HPDE6-E6E7 (cell line): ENCODE measurements around the gene GNB2.
"Not testable (repeated sequence)": the region's sequence is repeated elsewhere in the genome, so short reads cannot be mapped to it uniquely, and the experiment has no call there.

Source experiments
- DNase-seq: peaks from one replicate; pipeline ENCODE4 v3.0.0; 2011; ENCODE audit warnings: missing footprints; ENCODE audit errors: extremely low spot score

GNB2 gene

DNA sequence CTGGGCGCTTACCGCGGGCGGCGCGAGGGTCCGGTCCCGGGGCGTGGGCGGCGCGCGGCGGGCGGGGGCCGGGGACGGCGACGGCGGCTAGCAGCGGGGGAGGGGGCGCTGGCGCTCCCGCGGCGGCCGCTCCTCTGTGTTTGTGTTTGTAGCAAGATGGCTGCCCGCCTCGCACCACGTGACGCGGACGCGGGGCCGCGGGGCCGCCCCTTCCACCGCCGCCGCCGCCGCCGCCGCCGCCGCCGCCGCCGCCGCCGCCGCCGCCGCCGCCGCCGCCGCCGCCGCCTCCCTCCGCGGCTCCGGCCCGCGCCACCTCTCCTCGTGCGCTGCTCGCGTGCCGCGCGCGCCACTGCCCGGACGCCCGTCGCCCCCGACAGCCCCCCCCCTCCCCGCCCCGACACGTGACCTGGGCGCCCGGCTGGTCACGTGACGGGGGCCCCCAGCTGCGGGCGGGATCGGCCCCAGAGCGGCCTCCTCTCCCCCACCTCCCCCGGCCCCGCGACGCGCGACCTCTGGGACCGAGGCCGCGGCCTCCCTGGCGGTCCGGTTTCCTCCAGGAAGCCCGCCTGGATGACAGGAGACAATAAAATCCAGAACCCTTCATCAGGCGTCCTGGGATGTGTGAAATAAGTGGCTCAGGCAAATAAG is 20.7 kb downstream of the GNB2 start, which contains the start of gene GIGYF1:
TSS of gene GIGYF1 (minus strand) at position 153 of the 648 bp plus-strand sequence. CDS start 6,012 bp downstream, outside the sequence.
- no peak for DNase-seq

DNA sequence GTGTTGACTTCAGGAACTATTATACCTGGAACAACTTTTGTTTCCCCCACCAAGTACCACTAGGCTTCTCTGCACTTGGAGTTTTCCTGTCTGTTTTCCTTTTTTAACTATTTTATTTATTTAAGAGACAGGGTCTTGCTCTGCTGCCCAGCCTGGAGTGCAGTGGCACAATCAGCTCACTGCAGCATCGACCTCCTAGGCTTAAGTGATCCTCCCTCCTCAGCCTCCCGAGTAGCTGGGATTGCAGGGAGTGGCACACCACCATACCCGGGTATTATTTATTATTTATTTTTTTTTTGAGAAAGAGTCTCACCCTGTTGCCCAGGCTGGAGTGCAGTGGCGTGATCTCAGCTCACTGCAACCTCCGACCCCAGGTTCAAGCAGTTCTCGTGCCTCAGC is 22.6 kb downstream of the GNB2 start:
- no peak for DNase-seq

DNA sequence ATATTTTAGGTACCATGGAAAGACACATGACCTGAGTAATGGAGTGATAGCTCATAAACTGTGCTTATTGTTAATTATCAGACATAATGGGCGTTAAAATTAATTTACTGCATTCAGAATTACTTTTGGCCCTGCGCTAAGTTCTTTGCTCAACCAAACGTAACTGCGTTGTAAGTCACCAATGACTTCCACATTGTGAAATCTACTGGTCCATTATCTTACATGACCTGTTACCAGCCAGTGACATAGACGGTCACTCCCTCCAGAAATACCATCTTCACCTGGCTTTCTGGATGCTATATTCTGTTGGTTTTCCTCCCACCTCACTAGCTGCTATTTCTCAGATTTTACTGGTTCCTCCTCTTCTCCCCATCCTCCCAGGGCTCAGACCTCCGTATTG is 25.5 kb downstream of the GNB2 start:
- DNase-seq = no peak

DNA sequence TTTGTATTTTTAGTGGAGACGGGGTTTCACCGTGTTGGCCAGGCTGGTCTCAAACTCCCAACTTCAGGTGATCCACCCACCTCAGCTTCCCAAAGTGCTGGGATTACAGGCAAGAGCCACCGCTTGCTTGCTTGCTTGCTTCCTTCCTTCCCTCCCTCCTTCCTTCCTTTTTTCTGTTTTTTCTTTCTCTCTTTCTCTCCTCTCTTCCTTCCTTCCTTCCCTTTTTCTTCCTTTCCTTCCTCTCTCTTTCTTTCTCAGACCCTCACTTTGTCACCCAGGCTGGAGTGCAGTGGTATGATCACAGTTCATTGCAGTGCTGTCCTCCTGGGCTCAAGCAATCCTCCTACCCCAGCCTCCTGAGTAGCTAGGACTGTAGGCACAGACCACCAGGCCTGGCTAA is 27.5 kb downstream of the GNB2 start:
- DNase-seq = not testable (repeated sequence)

DNA sequence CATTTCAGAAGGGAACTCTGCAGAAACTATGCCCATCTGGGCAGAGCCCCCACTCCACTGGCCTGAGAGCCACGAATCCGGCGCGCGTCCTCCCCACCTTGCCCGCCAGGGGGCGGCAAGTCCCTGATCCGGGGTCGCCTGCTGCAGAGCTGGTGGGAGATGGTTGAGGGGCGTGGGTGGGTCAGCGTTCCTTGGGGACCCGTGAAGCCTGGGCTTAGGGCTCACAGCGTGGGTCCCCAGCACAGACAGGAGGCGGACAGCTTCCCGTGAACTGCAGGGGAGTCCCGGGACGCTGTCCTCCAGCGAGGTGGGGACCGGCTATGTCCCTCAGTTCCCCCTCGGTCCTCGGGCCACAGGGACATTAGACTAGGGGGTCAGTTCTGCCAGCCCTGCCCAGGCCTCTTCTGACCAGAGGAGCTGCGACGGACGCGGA is 31.8 kb downstream of the GNB2 start:
- peak; percentile 83 for DNase-seq

DNA sequence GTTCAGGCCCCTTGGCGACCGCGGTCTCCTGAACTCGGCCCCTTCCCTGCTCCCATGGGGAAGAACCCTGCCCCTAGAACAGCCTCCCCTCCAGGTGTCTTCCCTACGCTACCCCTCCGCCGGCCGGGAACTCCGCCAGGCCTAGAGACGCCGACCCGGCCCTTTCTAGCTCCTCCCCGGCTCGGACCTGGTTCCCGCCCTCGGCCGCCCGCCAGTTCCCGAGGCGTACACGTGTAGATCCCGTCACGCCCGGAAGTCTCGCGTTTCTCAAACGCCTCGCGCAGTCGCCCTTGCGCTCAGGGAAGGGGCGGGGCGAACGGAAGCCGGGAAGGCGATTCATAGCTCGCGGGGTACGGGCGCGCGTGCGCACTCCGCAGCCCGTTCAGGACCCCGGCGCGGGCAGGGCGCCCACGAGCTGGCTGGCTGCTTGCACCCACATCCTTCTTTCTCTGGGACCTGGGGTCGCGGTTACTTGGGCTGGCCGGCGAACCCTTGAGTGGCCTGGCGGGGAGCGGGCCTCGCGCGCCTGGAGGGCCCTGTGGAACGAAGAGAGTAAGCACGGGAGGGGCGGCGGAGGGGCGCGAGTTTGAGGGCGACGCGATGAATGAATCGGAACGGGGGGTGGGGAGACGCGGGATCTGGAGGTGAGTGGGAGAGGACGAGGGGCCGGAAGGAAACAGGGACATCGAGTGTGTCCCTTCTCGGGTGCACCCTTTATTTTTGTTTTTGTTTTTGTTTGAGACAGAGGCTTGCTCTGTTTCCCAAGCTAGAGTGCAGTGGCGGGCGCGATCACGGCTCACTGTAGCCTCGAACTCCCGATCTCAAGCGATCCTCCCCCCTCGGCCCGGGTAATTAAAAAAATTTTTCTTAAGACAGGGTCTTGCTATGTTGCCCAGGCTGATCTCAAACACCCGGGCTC is 32.5 kb downstream of the GNB2 start, which contains the start of gene POP7:
TSS of gene POP7 (plus strand) at position 369 of the 919 bp plus-strand sequence. CDS start 710 bp downstream, outside the sequence.
- DNase-seq = peak; percentile 94

DNA sequence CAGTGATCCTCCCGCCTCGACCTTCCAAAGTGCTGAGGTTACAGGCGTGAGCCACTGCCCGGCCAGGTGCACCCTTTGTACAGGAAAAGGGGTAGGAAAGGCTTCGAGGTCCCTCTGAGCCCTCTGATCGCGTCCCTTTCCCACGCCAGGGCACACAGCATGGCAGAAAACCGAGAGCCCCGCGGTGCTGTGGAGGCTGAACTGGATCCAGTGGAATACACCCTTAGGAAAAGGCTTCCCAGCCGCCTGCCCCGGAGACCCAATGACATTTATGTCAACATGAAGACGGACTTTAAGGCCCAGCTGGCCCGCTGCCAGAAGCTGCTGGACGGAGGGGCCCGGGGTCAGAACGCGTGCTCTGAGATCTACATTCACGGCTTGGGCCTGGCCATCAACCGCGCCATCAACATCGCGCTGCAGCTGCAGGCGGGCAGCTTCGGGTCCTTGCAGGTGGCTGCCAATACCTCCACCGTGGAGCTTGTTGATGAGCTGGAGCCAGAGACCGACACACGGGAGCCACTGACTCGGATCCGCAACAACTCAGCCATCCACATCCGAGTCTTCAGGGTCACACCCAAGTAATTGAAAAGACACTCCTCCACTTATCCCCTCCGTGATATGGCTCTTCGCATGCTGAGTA is 33.3 kb downstream of the GNB2 start:
- DNase-seq = no peak

DNA sequence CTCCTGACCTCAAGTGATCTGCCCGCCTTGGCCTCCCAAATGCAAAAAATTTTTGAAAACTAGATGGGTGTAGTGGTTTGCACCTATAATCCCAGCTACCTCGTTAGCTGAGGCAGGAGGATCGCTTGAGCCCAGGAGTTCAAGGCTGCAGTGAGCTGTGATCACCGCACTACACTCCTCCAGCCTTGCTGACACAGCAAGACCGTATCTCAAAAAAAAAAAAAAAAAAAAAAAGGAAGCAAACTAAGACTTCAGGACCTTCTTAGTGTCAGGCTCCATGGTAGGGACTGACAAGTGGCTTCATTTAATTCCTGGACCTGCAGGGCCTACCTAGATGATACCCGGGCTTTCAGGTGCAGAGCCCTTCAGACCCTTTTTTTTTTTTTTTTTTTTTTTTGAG is 34.9 kb downstream of the GNB2 start:
- no peak for DNase-seq

DNA sequence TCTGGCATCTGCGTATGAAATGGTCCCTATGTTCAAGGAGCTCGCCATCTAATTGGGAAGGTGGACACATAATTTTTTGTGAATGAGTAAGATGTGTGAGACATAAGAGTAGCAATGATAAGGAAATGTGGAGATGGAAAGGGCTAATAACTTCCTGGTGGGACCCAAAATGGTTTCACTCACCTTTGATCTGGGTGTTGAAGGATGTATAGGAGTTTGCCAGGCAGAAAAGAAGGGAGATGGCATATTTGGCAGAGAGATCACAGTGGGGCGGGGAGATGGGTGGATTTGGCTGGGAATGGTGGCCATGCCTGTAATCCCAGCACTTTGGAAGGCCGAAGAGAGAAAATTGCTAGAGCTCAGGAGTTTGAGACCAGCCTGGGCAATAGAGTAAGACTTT is 36.9 kb downstream of the GNB2 start:
- DNase-seq = no peak

DNA sequence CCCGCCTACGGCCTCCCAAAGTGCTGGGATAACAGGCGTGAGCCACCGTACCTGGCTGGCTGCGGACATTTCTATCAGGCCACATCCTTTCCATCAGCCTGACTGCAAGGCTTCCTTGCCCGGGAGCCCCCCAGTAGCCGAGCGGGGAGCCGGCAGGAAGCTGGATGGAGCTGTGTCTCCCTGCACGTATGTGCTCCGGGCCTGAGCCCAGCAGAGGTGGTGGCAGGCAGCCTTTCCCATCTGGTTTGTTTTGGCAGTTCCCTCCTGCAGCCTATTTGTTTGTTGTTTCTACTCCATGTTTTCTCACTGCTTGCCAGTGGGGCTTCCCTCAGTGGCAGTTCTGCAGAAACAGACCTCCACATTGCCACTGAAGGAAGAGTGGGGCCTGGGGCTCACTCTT is 37.8 kb downstream of the GNB2 start:
- no peak for DNase-seq

DNA sequence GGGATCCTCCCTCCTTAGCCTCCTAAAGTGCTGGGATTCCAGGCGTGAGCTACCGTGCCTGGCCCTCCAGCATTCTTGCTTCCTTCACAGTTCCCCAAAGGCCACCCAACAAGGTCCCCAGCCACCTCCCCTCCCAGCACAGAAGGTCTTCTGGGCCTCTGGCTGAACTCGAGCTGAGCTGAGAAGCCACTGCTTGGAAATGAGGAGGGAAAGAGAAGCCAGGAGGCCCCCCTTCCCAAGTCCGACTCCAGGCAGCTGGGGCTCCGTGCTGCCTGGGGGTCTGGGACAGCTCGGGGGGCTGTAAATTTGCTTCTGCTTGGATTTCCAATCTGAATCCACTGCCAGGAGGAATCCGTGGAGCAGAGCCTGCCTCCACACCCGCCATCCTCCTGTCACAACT is 41.2 kb downstream of the GNB2 start:
- DNase-seq = no peak

DNA sequence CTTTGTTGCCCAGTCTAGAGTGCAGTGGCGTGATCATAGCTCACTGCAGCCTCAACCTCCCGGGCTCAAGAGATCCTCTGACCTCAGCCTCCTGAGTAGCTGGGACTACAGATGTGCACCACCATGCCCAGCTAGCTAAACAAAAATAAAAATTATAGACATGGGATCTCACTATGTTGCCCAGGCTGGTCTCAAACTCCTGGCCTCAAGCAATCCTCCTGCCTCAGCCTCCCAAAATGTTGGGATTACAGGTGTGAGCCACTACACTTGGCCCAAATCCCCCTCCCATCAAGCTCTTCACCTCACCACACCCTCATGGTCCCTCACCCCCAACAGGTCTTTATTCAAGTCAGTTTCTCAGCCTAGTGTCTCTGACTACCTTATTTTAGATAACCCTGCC is 43.5 kb downstream of the GNB2 start:
- not testable (repeated sequence) for DNase-seq

DNA sequence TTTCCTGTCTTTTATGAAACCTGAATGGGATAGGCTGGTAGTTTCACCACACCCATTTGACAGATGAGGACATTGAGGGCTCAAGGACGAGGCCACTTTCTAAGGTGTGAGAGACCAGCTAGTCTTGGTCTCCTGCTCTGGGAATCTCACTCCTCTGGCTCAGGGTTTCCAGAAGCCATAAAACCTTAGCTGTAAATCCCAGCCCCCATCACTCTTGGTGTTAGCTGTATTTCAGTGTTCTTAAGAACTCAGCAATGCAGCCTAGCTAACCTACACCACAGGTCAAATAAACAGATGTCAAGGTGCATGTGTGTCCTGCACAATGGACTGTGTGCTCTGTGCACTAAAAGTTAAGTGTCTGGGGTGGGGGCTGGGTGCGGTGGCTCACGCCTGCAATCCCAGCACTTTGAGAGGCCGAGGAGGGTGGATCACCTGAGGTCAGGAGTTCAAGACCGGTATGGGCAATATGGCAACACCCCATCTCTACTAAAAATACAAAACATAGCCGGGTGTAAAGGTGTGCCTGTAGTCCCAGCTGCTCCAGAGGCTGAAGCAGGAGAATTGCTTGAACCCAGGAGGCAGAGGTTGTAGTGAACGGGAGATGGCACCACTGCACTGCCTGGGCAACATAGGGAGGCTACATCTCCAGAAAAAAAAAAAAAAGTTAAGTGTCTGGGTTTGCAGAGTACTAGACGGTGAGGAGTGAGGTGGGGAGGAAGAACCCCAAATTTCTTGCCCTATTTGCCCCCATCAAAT is 46.2 kb downstream of the GNB2 start:
- no peak for DNase-seq

DNA sequence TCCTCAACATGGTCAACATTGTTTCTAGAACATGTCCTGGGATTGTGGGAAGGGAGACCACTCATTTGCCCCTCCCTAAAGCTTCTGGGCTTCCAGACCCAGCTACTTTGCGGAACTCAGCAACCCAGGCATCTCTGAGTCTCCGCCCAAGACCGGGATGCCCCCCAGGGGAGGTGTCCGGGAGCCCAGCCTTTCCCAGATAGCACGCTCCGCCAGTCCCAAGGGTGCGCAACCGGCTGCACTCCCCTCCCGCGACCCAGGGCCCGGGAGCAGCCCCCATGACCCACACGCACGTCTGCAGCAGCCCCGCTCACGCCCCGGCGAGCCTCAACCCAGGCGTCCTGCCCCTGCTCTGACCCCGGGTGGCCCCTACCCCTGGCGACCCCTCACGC is 46.7 kb downstream of the GNB2 start, which contains the start of gene EPO:
TSS of gene EPO (plus strand) at position 190 of the 392 bp plus-strand sequence. CDS start 513 bp downstream, outside the sequence.
- no peak for DNase-seq

DNA sequence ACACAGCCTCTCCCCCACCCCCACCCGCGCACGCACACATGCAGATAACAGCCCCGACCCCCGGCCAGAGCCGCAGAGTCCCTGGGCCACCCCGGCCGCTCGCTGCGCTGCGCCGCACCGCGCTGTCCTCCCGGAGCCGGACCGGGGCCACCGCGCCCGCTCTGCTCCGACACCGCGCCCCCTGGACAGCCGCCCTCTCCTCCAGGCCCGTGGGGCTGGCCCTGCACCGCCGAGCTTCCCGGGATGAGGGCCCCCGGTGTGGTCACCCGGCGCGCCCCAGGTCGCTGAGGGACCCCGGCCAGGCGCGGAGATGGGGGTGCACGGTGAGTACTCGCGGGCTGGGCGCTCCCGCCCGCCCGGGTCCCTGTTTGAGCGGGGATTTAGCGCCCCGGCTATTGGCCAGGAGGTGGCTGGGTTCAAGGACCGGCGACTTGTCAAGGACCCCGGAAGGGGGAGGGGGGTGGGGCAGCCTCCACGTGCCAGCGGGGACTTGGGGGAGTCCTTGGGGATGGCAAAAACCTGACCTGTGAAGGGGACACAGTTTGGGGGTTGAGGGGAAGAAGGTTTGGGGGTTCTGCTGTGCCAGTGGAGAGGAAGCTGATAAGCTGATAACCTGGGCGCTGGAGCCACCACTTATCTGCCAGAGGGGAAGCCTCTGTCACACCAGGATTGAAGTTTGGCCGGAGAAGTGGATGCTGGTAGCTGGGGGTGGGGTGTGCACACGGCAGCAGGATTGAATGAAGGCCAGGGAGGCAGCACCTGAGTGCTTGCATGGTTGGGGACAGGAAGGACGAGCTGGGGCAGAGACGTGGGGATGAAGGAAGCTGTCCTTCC is 47.3 kb downstream of the GNB2 start:
- DNase-seq = no peak

DNA sequence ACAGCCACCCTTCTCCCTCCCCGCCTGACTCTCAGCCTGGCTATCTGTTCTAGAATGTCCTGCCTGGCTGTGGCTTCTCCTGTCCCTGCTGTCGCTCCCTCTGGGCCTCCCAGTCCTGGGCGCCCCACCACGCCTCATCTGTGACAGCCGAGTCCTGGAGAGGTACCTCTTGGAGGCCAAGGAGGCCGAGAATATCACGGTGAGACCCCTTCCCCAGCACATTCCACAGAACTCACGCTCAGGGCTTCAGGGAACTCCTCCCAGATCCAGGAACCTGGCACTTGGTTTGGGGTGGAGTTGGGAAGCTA is 47.9 kb downstream of the GNB2 start:
- DNase-seq = no peak

DNA sequence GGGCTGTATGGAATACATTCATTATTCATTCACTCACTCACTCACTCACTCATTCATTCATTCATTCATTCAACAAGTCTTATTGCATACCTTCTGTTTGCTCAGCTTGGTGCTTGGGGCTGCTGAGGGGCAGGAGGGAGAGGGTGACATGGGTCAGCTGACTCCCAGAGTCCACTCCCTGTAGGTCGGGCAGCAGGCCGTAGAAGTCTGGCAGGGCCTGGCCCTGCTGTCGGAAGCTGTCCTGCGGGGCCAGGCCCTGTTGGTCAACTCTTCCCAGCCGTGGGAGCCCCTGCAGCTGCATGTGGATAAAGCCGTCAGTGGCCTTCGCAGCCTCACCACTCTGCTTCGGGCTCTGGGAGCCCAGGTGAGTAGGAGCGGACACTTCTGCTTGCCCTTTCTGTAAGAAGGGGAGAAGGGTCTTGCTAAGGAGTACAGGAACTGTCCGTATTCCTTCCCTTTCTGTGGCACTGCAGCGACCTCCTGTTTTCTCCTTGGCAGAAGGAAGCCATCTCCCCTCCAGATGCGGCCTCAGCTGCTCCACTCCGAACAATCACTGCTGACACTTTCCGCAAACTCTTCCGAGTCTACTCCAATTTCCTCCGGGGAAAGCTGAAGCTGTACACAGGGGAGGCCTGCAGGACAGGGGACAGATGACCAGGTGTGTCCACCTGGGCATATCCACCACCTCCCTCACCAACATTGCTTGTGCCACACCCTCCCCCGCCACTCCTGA is 49.1 kb downstream of the GNB2 start:
- no peak for DNase-seq

DNA sequence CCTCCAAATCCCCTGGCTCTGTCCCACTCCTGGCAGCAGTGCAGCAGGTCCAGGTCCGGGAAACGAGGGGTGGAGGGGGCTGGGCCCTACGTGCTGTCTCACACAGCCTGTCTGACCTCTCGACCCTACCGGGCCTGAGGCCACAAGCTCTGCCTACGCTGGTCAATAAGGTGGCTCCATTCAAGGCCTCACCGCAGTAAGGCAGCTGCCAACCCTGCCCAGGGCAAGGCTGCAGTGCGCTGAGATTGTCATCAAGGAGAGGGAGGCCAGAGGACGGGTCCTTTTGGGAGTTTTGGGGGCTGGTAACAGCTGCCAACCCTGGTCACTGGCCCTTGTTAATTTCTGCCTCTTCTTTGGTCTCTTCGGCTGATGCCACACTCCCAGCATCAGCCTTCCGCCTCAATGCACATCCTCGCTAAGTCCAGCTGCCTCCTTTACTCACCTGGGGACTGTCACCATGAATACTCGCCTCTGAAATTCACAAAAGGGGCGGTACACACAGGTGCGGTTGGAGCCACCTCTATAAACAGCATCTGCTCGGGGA is 50.3 kb downstream of the GNB2 start:
- no peak for DNase-seq

DNA sequence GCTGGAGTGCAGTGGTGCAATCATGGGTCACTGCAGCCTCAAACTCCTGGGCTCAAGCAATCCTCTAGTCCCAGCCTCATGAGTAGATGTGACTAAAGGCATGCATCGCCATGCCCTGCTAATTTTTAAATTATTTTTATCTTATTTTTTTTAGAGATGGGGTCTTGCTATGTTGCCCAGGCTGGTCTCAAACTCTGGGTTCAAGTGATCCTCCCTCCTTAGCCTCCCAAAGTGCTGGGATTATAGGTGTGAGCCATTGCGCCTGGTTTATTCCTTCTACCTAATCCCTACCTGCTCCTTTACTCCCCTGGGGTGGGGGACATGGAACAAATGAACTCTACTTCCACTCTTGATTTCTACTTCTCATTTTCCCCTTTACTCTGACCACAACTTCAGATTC is 50.8 kb downstream of the GNB2 start:
- DNase-seq = not testable (repeated sequence)
